Neural cell (in vitro differentiated cells): Measurements from ENCODE around the gene KRT5. TPM values are rescaled to one million over a fixed set of nuclear protein-coding genes. Genes with fewer than 3 reads are reported as not detected.

Experiments
- H2AFZ ChIP-seq: fragments of 200-600, 300-800 bp; sonication (generic), shearing (Covaris generic); 2 replicates; pipeline ENCODE4 v1.6.0; 2014; ENCODE audit warnings: low read depth, mild to moderate bottlenecking, antibody characterized with exemption, low read length, moderate library complexity
- H3F3A ChIP-seq: fragments of 200-600 bp; shearing (Covaris generic); 2 replicates; pipeline ENCODE4 v1.6.1; 2016; ENCODE audit warnings: mild to moderate bottlenecking, moderate library complexity, mixed read lengths, antibody characterized with exemption, low read length; ENCODE audit not compliant: insufficient read depth, poor library complexity, severe bottlenecking
- H3K27ac ChIP-seq: fragments of 200-600, 300-800 bp; sonication (generic), shearing (Covaris generic); 2 replicates; pipeline ENCODE4 v1.5.1; 2014; ENCODE audit warnings: mild to moderate bottlenecking, low read length, moderate library complexity
- H3K27me3 ChIP-seq: fragments of 300-800, 200-600 bp; sonication (generic), shearing (Covaris generic); 2 replicates; pipeline ENCODE4 v1.6.0; 2014; ENCODE audit warnings: mild to moderate bottlenecking, low read depth, low read length, moderate library complexity; ENCODE audit not compliant: insufficient read depth
- H3K36me3 ChIP-seq: fragments of 300-800, 200-600 bp; sonication (generic), shearing (Covaris generic); 2 replicates; pipeline ENCODE4 v1.5.1; 2014; ENCODE audit warnings: mild to moderate bottlenecking, antibody characterized with exemption, low read length, moderate library complexity; ENCODE audit not compliant: insufficient read depth
- H3K4me2 ChIP-seq: fragments of 300-800, 200-600 bp; sonication (generic), shearing (Covaris generic); 2 replicates; pipeline ENCODE4 v1.6.0; 2014; ENCODE audit warnings: mild to moderate bottlenecking, low read length
- H3K4me3 ChIP-seq: fragments of 300-800, 200-600 bp; sonication (generic), shearing (Covaris generic); 2 replicates; pipeline ENCODE4 v1.5.1; 2014; ENCODE audit warnings: mild to moderate bottlenecking, low read length, moderate library complexity
- H3K79me2 ChIP-seq: fragments of 200-600 bp; shearing (Covaris generic); replicated peaks from 2 replicates; pipeline ENCODE4 v1.6.0; 2014; ENCODE audit warnings: mild to moderate bottlenecking, low read length, moderate library complexity; ENCODE audit not compliant: insufficient read depth
- H3K9ac ChIP-seq: fragments of 300-800, 200-600 bp; sonication (generic), shearing (Covaris generic); 2 replicates; pipeline ENCODE4 v1.6.1; 2016; ENCODE audit warnings: mild to moderate bottlenecking, low read length, mixed read lengths
- H3K9me2 ChIP-seq: fragments of 200-600 bp; shearing (Covaris generic); 2 replicates; pipeline ENCODE4 v1.6.1; 2016; ENCODE audit warnings: mild to moderate bottlenecking, low read length, mixed read lengths; ENCODE audit not compliant: insufficient read depth
- H3K9me3 ChIP-seq: fragments of 200-600, 300-800 bp; sonication (generic), shearing (Covaris generic); 2 replicates; pipeline ENCODE4 v1.6.1; 2016; ENCODE audit warnings: mild to moderate bottlenecking, mixed run types, low read length, moderate library complexity, mixed read lengths
- H4K20me1 ChIP-seq: fragments of 200-600 bp; shearing (Covaris generic); 2 replicates; pipeline ENCODE4 v1.6.1; 2016; ENCODE audit warnings: mild to moderate bottlenecking, mixed run types; ENCODE audit not compliant: insufficient read depth
- EP300 ChIP-seq: fragments of 450-650 bp; conservative IDR thresholded peaks from 2 replicates; pipeline ENCODE4 v1.6.1; 2014; ENCODE audit warnings: antibody characterized with exemption, mild to moderate bottlenecking, moderate library complexity; ENCODE audit not compliant: poor library complexity, severe bottlenecking
- EZH2 ChIP-seq: fragments of 200-600, 300-800 bp; shearing (Covaris generic), sonication (generic); IDR thresholded peaks from 2 replicates; pipeline ENCODE4 v1.6.1; 2014; ENCODE audit warnings: antibody characterized with exemption, low read length, borderline replicate concordance, mild to moderate bottlenecking; ENCODE audit not compliant: insufficient read depth, poor library complexity, severe bottlenecking
- MXI1 ChIP-seq: fragments of 450-650 bp; conservative IDR thresholded peaks from 2 replicates; pipeline ENCODE4 v1.6.1; 2014; ENCODE audit warnings: antibody characterized with exemption, mild to moderate bottlenecking; ENCODE audit not compliant: poor library complexity, severe bottlenecking
- POLR2AphosphoS5 ChIP-seq: IDR thresholded peaks from 2 replicates; pipeline ENCODE4 v1.6.1; 2012
- RAD21 ChIP-seq: fragments of 450-650 bp; conservative IDR thresholded peaks from 2 replicates; pipeline ENCODE4 v1.6.1; 2014; ENCODE audit warnings: antibody characterized with exemption, mild to moderate bottlenecking, moderate library complexity
- REST ChIP-seq: IDR thresholded peaks from 2 replicates; pipeline ENCODE4 v1.6.1; 2012; ENCODE audit warnings: borderline replicate concordance
- SMC3 ChIP-seq: fragments of 450-650 bp; conservative IDR thresholded peaks from 2 replicates; pipeline ENCODE4 v1.6.1; 2014; ENCODE audit warnings: antibody characterized with exemption, mild to moderate bottlenecking, moderate library complexity; ENCODE audit not compliant: poor library complexity
- TAF1 ChIP-seq: IDR thresholded peaks from 2 replicates; pipeline ENCODE4 v1.6.1; 2012; ENCODE audit warnings: low read depth
- polyA plus RNA-seq: library from polyadenylated mRNA; depleted of rRNA; stranded (reverse); fragments of >200 nt; gene quantifications from 2 replicates; pipeline ENCODE4 v1.2.3, GENCODE V29; 2014
- TF ChIP-seq, protein P1 (sequence below): fragments of 450-650 bp; IDR thresholded peaks from 2 replicates; pipeline ENCODE4 v1.5.1; 2014; ENCODE audit warnings: antibody characterized with exemption, mild to moderate bottlenecking, moderate library complexity; ENCODE audit not compliant: poor library complexity, severe bottlenecking

KRT5 gene
- polyA plus RNA-seq, 1 donor from 2014 or later: not detected

DNA sequence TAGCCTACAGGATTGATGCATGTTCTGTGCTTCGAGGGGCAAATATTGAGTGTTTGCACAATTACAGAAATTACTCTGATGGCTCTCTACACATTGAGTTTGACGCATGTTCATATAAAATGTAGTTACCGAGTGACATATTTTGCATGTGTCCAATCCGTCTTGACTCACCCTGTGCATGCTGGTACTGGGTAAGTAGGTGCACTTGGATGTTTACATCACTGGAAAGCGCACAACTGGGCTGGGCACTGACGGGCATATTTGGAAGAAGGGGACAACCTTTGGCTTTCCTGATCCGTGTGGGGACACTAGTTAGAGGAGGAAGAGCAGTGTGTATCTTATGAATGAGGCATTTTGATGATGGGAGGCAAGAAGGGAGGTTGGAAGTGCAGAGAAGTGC lies 22.2 kb downstream of the KRT5 start:
- no peaks in the 10 kb centered on the region for H3K9me2 ChIP-seq
- no peaks in the 10 kb centered on the region for H3F3A ChIP-seq
- H3K4me2 ChIP-seq: no peak overlapping the region
- no peak overlapping the region for H2AFZ ChIP-seq
- no peak overlapping the region for H3K9ac ChIP-seq
- H3K79me2 ChIP-seq: no peaks in the 10 kb centered on the region
- no peak overlapping the region for H3K27ac ChIP-seq
- H3K36me3 ChIP-seq: no peaks in the 10 kb centered on the region
- no peaks in the 10 kb centered on the region for H3K9me3 ChIP-seq
- no peaks in the 10 kb centered on the region for H4K20me1 ChIP-seq
- TF ChIP-seq REST: no peak
- H3K4me3 ChIP-seq: no peak overlapping the region
- H3K27me3 ChIP-seq: no peaks in the 10 kb centered on the region

- Histone ChIP-seq H2AFZ (no peak overlapping the region), H3K36me3 (no peaks in the 10 kb centered on the region), H3K9me2 (no peaks in the 10 kb centered on the region), H3K27ac (no peak overlapping the region), H3K79me2 (no peaks in the 10 kb centered on the region), H3K9ac (no peak overlapping the region), H3K27me3 (no peaks in the 10 kb centered on the region), H3F3A (no peaks in the 10 kb centered on the region), H3K9me3 (no peaks in the 10 kb centered on the region), H3K4me2 (no peak overlapping the region), H3K4me3 (no peak overlapping the region), H4K20me1 (no peaks in the 10 kb centered on the region)
- no peak for TF ChIP-seq RAD21
- TF ChIP-seq, protein P1, sequence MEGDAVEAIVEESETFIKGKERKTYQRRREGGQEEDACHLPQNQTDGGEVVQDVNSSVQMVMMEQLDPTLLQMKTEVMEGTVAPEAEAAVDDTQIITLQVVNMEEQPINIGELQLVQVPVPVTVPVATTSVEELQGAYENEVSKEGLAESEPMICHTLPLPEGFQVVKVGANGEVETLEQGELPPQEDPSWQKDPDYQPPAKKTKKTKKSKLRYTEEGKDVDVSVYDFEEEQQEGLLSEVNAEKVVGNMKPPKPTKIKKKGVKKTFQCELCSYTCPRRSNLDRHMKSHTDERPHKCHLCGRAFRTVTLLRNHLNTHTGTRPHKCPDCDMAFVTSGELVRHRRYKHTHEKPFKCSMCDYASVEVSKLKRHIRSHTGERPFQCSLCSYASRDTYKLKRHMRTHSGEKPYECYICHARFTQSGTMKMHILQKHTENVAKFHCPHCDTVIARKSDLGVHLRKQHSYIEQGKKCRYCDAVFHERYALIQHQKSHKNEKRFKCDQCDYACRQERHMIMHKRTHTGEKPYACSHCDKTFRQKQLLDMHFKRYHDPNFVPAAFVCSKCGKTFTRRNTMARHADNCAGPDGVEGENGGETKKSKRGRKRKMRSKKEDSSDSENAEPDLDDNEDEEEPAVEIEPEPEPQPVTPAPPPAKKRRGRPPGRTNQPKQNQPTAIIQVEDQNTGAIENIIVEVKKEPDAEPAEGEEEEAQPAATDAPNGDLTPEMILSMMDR: no peak
- TF ChIP-seq TAF1: no peak
- no peak for TF ChIP-seq EZH2
- no peak for TF ChIP-seq EP300
- no peak for TF ChIP-seq POLR2AphosphoS5
- TF ChIP-seq SMC3: no peak
- TF ChIP-seq REST: no peak
- no peak for TF ChIP-seq MXI1
These were observed 23.6 kb downstream of the KRT5 start for GRCh38 chr12:52496590-52497071.
